K562 (cell line): ENCODE data around the gene RNF180. TPM values are rescaled to one million over a fixed set of nuclear protein-coding genes. Genes with fewer than 3 reads are reported as not detected.

Experiments
- ATAC-seq: fragments of 200-7000 bp; cut with Tn5 transposase; 3 replicates; pipeline ENCODE4 v1.9.1; 2020; ENCODE audit warnings: moderate library complexity
- BruUV-seq: library from RNA; stranded (reverse); fragments of 400-500 nt; replicated peaks from 2 replicates; lab custom pipeline; 2021; lab: Mats Ljungman, UMichigan
- CTCF ChIA-PET: fragments of 300-600 bp; formaldehyde crosslinking; extraction: SDS; loops from one replicate; lab custom pipeline; 2021; ENCODE audit warnings: low intra/inter-chr PET ratio; lab: Yijun Ruan, JAX
- POLR2A ChIA-PET: fragments of 300-600, 350-650 bp; sonication (Branson Sonifier 250); formaldehyde crosslinking; extraction: SDS; loops from one replicate; lab custom pipeline; 2021; ENCODE audit warnings: antibody characterized with exemption, inconsistent platforms; lab: Yijun Ruan, JAX
- DNase-seq, 4 experiments: peaks; one replicate each; pipeline versions ENCODE4 v3.0.0 to v3.0.0-alpha.2; 2011 to 2018; ENCODE audit warnings: low spot score in 3 of 4, mixed read lengths in 3 of 4; ENCODE audit errors: extremely low read depth in 1 of 4
- FAIRE-seq: peaks from 2 replicates; lab custom pipeline; 2011; peaks lifted over from hg19 to GRCh38; lab: Jason Lieb, UNC
- H2AFZ ChIP-seq: 2 replicates; pipeline ENCODE4 v1.6.0; 2011; ENCODE audit warnings: low read depth, low read length, control low read depth, inconsistent platforms
- H3K27ac ChIP-seq: fragments of 200-600 bp; 3 replicates; pipeline ENCODE4 v1.8.0; 2011; ENCODE audit warnings: low read depth, mild to moderate bottlenecking, control low read depth, inconsistent platforms, low read length, moderate library complexity, mixed read lengths; ENCODE audit errors: extremely low read depth
- H3K27me3 ChIP-seq, 2 experiments: fragments of 300-600 bp in 1 of 2; 2 replicates in 1 of 2; 3 replicates in 1 of 2; pipeline versions ENCODE4 v1.6.0 to v1.8.0; 2011; ENCODE audit warnings: inconsistent platforms in 2 of 2, low read length in 2 of 2, mild to moderate bottlenecking in 1 of 2, mixed read lengths in 1 of 2, moderate library complexity in 1 of 2; ENCODE audit not compliant: control insufficient read depth in 2 of 2, insufficient read depth in 2 of 2
- H3K36me3 ChIP-seq: fragments of 300-600 bp; 3 replicates; pipeline ENCODE4 v1.8.0; 2011; ENCODE audit warnings: mild to moderate bottlenecking, low read length, inconsistent platforms; ENCODE audit not compliant: control insufficient read depth, insufficient read depth
- H3K4me1 ChIP-seq, 2 experiments: fragments of 200-600 bp in 1 of 2; replicated peaks in 1 of 2; 2 replicates in 1 of 2; 3 replicates in 1 of 2; pipeline versions ENCODE4 v1.5.1 to v1.8.0; 2011; ENCODE audit warnings: inconsistent platforms in 2 of 2, low read length in 2 of 2, mild to moderate bottlenecking in 1 of 2, mixed read lengths in 1 of 2, moderate library complexity in 1 of 2; ENCODE audit not compliant: control insufficient read depth in 2 of 2, insufficient read depth in 2 of 2
- H3K4me2 ChIP-seq: 2 replicates; pipeline ENCODE4 v1.6.1; 2011; ENCODE audit warnings: low read length, control low read depth, inconsistent platforms, mixed read lengths; ENCODE audit not compliant: insufficient read depth
- H3K4me3 ChIP-seq: fragments of 200-600 bp; sonication (generic), shearing (Covaris generic); 2 replicates; pipeline ENCODE4 v1.5.1; 2016; ENCODE audit warnings: control low read depth, inconsistent platforms
- H3K79me2 ChIP-seq: fragments of 200-600 bp; 3 replicates; pipeline ENCODE4 v1.8.0; 2011; ENCODE audit warnings: low read length, inconsistent platforms; ENCODE audit not compliant: control insufficient read depth, insufficient read depth
- H3K9ac ChIP-seq, 2 experiments: 2 replicates each; pipeline versions ENCODE4 v1.6.0 to v1.6.1; 2011; ENCODE audit warnings: low read depth in 2 of 2, low read length in 2 of 2, control low read depth in 1 of 2, inconsistent platforms in 1 of 2, mild to moderate bottlenecking in 1 of 2, mixed read lengths in 1 of 2; ENCODE audit not compliant: insufficient read depth in 1 of 2
- H3K9me1 ChIP-seq: one replicate; pipeline ENCODE4 v1.6.0; 2011; ENCODE audit warnings: inconsistent platforms, mild to moderate bottlenecking, low read length, moderate library complexity; ENCODE audit not compliant: control insufficient read depth, insufficient read depth
- H3K9me3 ChIP-seq: replicated peaks from 2 replicates; pipeline ENCODE4 v1.5.1; 2011; ENCODE audit warnings: low read depth, low read length, inconsistent platforms; ENCODE audit not compliant: control insufficient read depth, insufficient read depth
- H4K20me1 ChIP-seq: replicated peaks from 2 replicates; pipeline ENCODE4 v1.6.1; 2011; ENCODE audit warnings: low read length, inconsistent platforms, mixed read lengths; ENCODE audit not compliant: control insufficient read depth, insufficient read depth
- ADNP ChIP-seq: fragments of 200-800 bp; sonication (Bioruptor generic); IDR thresholded peaks from 2 replicates; pipeline ENCODE4 v1.6.1; 2016; ENCODE audit warnings: missing genetic modification characterization, missing compliant biosample characterization
- ARID1B ChIP-seq: fragments of 450-650 bp; IDR thresholded peaks from 2 replicates; pipeline ENCODE4 v1.6.1; 2016; ENCODE audit warnings: antibody characterized with exemption, mild to moderate bottlenecking, inconsistent platforms
- ELF4 ChIP-seq: fragments of 450-650 bp; formaldehyde crosslinking; IDR thresholded peaks from 2 replicates; pipeline ENCODE4 v1.4.0; 2022; ENCODE audit warnings: missing genetic modification characterization
- HMG20B ChIP-seq: fragments of 250-450 bp; sonication (Bioruptor Pico); IDR thresholded peaks from 2 replicates; pipeline ENCODE4 v1.5.0; 2021; ENCODE audit warnings: mild to moderate bottlenecking
- HNRNPL ChIP-seq: fragments of 200-400 bp; formaldehyde crosslinking; IDR thresholded peaks from 2 replicates; pipeline ENCODE4 v1.6.1; 2017; ENCODE audit warnings: low read depth, mild to moderate bottlenecking, low read length
- MCM3 ChIP-seq: fragments of 450-650 bp; IDR thresholded peaks from 2 replicates; pipeline ENCODE4 v1.6.1; 2016
- MCM5 ChIP-seq: fragments of 450-650 bp; IDR thresholded peaks from 2 replicates; pipeline ENCODE4 v1.6.1; 2016; ENCODE audit warnings: low read depth
- PHTF2 ChIP-seq: fragments of 250-450 bp; sonication (Bioruptor Pico); IDR thresholded peaks from 2 replicates; pipeline ENCODE4 v1.5.0; 2021; ENCODE audit warnings: mild to moderate bottlenecking
- RNF2 ChIP-seq: sonication (generic); IDR thresholded peaks from 2 replicates; pipeline ENCODE4 v1.6.1; 2016
- SREBF2 ChIP-seq: sonication (generic); formaldehyde crosslinking; IDR thresholded peaks from 2 replicates; pipeline ENCODE4 v1.4.0; 2020; ENCODE audit warnings: mild to moderate bottlenecking, missing genetic modification reagents
- TRIM28 ChIP-seq: fragments of 450-650 bp; IDR thresholded peaks from 2 replicates; pipeline ENCODE4 v1.6.1; 2017
- ZNF41 ChIP-seq: fragments of 250-450 bp; sonication (Bioruptor Pico); conservative IDR thresholded peaks from 2 replicates; pipeline ENCODE4 v1.4.0; 2020; ENCODE audit warnings: mild to moderate bottlenecking
- WGBS: fragments of 100-300 bp; shearing (Covaris generic); methylation state at CpG from one replicate; pipeline ENCODE4 v1.1.6; 2016; ENCODE audit warnings: low coverage, mixed read lengths; ENCODE audit not compliant: insufficient coverage; ENCODE audit errors: missing lambda C conversion rate; 5-methylcytosine and 5-hydroxymethylcytosine counted together
- in situ Hi-C: fragments of 300-500 bp; cut with MboI; formaldehyde crosslinking; loops from 4 replicates; pipeline ENCODE4 v1.15.0; 2018; ENCODE audit warnings: inconsistent platforms, mixed read lengths
- intact Hi-C: fragments of 100-400 bp; cut with micrococcal nuclease; formaldehyde crosslinking; loops from 2 replicates; pipeline ENCODE4 v1.14.2; 2022
- polyA plus RNA-seq, 8 experiments: library from polyadenylated mRNA; depleted of rRNA in 4 of 8; stranded (reverse) in 5 of 8; unstranded in 3 of 8; fragments of >200 nt; fragmentation: Nextera tagmentation in 2 of 8; fragmentation: Illumina TruSeq in 1 of 8; extraction: Ambion mirVana in 2 of 8; extraction: Trizol in 1 of 8; gene quantifications; 2 replicates each; pipeline versions ENCODE4 v1.2.1 to v1.2.3, GENCODE V29; 2011 to 2014; ENCODE audit warnings: inconsistent platforms in 1 of 8, missing spikeins in 1 of 8
- total RNA-seq, 7 experiments: library from RNA; depleted of rRNA in 6 of 7; stranded (reverse); fragments of >200 nt in 6 of 7; fragmentation: Illumina TruSeq in 2 of 7; extraction: Trizol in 2 of 7; gene quantifications; 2 replicates each; pipeline versions ENCODE4 v1.2.1 to v1.2.3, GENCODE V29; 2011 to 2021; ENCODE audit warnings: low replicate concordance in 1 of 7
- TF ChIP-seq, protein P1 (sequence below), 2 experiments: IDR thresholded peaks in 1 of 2; conservative IDR thresholded peaks in 1 of 2; 2 replicates each; pipeline ENCODE4 v1.6.1; 2016; ENCODE audit warnings: low read depth in 2 of 2, mild to moderate bottlenecking in 1 of 2, missing compliant biosample characterization in 1 of 2, missing genetic modification characterization in 1 of 2, moderate library complexity in 1 of 2
- TF ChIP-seq, protein P2 (sequence below): fragments of 250-450 bp; sonication (Bioruptor Pico); IDR thresholded peaks from 2 replicates; pipeline ENCODE4 v1.4.0; 2020; ENCODE audit warnings: mild to moderate bottlenecking
- TF ChIP-seq, protein P3 (sequence below), 2 experiments: fragments of 450-650 bp; IDR thresholded peaks; 2 replicates each; pipeline ENCODE4 v1.6.1; 2018; ENCODE audit warnings: mild to moderate bottlenecking in 2 of 2, low read depth in 1 of 2; ENCODE audit not compliant: partially characterized antibody in 2 of 2

Gene RNF180
- total and polyA plus RNA-seq, 9 of the 15 experiments (the other 6 are each of a cell fraction or from before 2014, with no cell fraction given), result 0.05 TPM; not detected in 8

DNA sequence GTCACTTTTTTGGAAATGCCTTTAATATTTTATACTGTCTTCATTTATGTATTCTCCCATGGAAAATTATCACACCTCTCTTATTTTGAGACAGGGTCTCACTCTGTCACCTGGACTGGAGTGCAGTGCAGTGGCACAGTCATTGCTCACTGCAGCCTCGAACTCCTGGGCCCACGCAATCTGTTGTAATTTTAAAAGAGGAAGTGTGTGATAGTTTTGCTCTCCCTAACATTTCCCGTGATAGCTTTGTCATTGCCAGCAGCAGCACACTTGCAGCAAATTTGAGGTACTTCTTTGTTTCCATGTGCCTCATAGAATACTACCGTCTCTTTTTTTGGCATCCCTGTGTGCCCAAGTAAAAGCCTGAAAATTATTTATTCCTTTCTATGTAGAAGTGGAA lies 103.5 kb downstream of the RNF180 start:
- H4K20me1 ChIP-seq, result no peaks in the 10 kb centered on the region
- no peaks in the 10 kb centered on the region for H3K36me3 ChIP-seq
- ATAC-seq (no peak), DNase-seq (no peak), FAIRE-seq (no peak)
- no TSS peak for BruUV-seq
- no peaks in the 10 kb centered on the region for H3K9me3 ChIP-seq
- in situ Hi-C loops (no loop called here), intact Hi-C loops (no loop called here)
- no peaks in the 10 kb centered on the region for H3K9me1 ChIP-seq
- H3K4me2 ChIP-seq, result no peak overlapping the region
- no peak overlapping the region for H3K4me3 ChIP-seq
- ChIA-PET CTCF (no interaction called here), POLR2A (no interaction called here)
- no peak overlapping the region for H3K27ac ChIP-seq
- no peaks in the 10 kb centered on the region for H3K27me3 ChIP-seq
- H3K9ac ChIP-seq, result no peak overlapping the region
- H3K79me2 ChIP-seq, result no peaks in the 10 kb centered on the region
- no peak overlapping the region for H2AFZ ChIP-seq
- 3% methylated on average over 4 of the region's 4 CpGs for WGBS
- H3K4me1 ChIP-seq, result no peaks in the 10 kb centered on the region
- no peak for TF ChIP-seq ELF4 (CRISPR knock-in tag)
- TF ChIP-seq TRIM28, result no peak
- TF ChIP-seq HNRNPL, result no peak
- TF ChIP-seq PHTF2 (CRISPR knock-in tag), result no peak
- TF ChIP-seq SREBF2 (CRISPR knock-in tag), result no peak
- no peak for TF ChIP-seq ZNF41
- TF ChIP-seq, protein P1, sequence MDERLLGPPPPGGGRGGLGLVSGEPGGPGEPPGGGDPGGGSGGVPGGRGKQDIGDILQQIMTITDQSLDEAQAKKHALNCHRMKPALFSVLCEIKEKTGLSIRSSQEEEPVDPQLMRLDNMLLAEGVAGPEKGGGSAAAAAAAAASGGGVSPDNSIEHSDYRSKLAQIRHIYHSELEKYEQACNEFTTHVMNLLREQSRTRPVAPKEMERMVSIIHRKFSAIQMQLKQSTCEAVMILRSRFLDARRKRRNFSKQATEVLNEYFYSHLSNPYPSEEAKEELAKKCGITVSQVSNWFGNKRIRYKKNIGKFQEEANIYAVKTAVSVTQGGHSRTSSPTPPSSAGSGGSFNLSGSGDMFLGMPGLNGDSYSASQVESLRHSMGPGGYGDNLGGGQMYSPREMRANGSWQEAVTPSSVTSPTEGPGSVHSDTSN (CRISPR knock-in tag; IDR thresholded peaks at IDR 0.05; ENCODE audit: low read depth), result no peak
- TF ChIP-seq, protein P1 (tag; conservative IDR thresholded peaks at IDR 0.05; ENCODE audit: low read depth), result no peak
- no peak for TF ChIP-seq RNF2
- no peak for TF ChIP-seq ARID1B
- no peak for TF ChIP-seq MCM3
- TF ChIP-seq, protein P2, sequence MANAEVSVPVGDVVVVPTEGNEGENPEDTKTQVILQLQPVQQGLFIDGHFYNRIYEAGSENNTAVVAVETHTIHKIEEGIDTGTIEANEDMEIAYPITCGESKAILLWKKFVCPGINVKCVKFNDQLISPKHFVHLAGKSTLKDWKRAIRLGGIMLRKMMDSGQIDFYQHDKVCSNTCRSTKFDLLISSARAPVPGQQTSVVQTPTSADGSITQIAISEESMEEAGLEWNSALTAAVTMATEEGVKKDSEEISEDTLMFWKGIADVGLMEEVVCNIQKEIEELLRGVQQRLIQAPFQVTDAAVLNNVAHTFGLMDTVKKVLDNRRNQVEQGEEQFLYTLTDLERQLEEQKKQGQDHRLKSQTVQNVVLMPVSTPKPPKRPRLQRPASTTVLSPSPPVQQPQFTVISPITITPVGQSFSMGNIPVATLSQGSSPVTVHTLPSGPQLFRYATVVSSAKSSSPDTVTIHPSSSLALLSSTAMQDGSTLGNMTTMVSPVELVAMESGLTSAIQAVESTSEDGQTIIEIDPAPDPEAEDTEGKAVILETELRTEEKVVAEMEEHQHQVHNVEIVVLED (CRISPR knock-in tag), result no peak
- no peak for TF ChIP-seq ADNP (tag)
- TF ChIP-seq HMG20B (CRISPR knock-in tag), result no peak
- TF ChIP-seq, protein P3, sequence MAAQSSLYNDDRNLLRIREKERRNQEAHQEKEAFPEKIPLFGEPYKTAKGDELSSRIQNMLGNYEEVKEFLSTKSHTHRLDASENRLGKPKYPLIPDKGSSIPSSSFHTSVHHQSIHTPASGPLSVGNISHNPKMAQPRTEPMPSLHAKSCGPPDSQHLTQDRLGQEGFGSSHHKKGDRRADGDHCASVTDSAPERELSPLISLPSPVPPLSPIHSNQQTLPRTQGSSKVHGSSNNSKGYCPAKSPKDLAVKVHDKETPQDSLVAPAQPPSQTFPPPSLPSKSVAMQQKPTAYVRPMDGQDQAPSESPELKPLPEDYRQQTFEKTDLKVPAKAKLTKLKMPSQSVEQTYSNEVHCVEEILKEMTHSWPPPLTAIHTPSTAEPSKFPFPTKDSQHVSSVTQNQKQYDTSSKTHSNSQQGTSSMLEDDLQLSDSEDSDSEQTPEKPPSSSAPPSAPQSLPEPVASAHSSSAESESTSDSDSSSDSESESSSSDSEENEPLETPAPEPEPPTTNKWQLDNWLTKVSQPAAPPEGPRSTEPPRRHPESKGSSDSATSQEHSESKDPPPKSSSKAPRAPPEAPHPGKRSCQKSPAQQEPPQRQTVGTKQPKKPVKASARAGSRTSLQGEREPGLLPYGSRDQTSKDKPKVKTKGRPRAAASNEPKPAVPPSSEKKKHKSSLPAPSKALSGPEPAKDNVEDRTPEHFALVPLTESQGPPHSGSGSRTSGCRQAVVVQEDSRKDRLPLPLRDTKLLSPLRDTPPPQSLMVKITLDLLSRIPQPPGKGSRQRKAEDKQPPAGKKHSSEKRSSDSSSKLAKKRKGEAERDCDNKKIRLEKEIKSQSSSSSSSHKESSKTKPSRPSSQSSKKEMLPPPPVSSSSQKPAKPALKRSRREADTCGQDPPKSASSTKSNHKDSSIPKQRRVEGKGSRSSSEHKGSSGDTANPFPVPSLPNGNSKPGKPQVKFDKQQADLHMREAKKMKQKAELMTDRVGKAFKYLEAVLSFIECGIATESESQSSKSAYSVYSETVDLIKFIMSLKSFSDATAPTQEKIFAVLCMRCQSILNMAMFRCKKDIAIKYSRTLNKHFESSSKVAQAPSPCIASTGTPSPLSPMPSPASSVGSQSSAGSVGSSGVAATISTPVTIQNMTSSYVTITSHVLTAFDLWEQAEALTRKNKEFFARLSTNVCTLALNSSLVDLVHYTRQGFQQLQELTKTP (IDR thresholded peaks at IDR 0.05; ENCODE audit: low read depth in 1 of 2, partially characterized antibody in 2 of 2), result no peak
- TF ChIP-seq MCM5, result no peak
